DND-41 (cell line): ENCODE data around the gene SERPINB2.

Experiments used
- EZH2 ChIP-seq: IDR thresholded peaks from 3 replicates; pipeline ENCODE4 v1.6.1; 2012; ENCODE audit warnings: borderline replicate concordance, low read depth, mild to moderate bottlenecking, moderate library complexity, low read length, inconsistent platforms; ENCODE audit not compliant: severe bottlenecking
- TF ChIP-seq, protein P1 (sequence below): IDR thresholded peaks from 2 replicates; pipeline ENCODE4 v1.5.1; 2012; ENCODE audit warnings: borderline replicate concordance, low read length, moderate library complexity, mild to moderate bottlenecking; ENCODE audit not compliant: poor library complexity, severe bottlenecking; ENCODE audit errors: extremely low read depth

DNA sequence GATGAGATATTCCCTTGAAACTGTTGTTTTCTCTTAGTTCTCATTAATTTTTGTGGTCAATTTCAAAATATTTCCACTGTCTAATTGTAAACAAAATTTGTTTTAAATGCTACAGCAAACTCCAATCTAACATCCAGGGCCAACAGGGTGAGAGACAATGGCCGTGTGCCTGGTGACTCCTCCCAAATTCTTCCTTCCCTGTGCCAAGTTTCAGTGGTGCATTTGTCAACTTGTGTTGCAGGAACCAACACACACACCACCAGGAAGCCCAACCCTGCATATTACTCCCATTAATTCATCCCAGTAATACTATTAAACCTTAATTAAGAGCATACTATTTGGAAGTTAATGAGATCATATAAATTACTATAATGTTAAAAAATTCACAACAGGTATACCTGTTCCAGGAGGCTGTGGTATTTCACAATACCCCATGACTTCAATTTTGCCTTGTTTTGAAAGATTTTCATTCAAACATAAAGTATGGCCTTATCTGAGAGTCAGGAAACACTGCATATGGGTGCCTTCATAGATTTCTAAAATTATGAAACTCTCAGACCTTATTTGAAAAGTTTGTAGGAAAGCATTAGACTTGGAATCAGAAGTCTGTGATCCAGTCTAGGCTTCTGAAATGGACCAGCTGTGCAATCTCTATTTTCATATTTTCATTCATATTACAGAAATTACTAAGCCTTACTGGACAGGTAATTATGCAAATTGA is 1.1 kb downstream of the SERPINB2 start:
- TF ChIP-seq, protein P1, sequence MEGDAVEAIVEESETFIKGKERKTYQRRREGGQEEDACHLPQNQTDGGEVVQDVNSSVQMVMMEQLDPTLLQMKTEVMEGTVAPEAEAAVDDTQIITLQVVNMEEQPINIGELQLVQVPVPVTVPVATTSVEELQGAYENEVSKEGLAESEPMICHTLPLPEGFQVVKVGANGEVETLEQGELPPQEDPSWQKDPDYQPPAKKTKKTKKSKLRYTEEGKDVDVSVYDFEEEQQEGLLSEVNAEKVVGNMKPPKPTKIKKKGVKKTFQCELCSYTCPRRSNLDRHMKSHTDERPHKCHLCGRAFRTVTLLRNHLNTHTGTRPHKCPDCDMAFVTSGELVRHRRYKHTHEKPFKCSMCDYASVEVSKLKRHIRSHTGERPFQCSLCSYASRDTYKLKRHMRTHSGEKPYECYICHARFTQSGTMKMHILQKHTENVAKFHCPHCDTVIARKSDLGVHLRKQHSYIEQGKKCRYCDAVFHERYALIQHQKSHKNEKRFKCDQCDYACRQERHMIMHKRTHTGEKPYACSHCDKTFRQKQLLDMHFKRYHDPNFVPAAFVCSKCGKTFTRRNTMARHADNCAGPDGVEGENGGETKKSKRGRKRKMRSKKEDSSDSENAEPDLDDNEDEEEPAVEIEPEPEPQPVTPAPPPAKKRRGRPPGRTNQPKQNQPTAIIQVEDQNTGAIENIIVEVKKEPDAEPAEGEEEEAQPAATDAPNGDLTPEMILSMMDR: no peak
- TF ChIP-seq EZH2: no peak
